ENCODE results near the gene TMEM233.

GRCh38 chr12:119676022-119676421 lies 82.4 kb downstream of the TMEM233 start:
- TF ChIP-seq EZH2 (IDR thresholded peaks at IDR 0.05; ENCODE audit: insufficient read depth, poor library complexity, severe bottlenecking): no peak
- no peak for TF ChIP-seq EZH2phosphoT487 (IDR thresholded peaks at IDR 0.05; ENCODE audit: insufficient read depth, low read depth)
